Measurements from ENCODE around the gene ADCY9. TPM values are rescaled to one million over a fixed set of nuclear protein-coding genes. Genes with fewer than 3 reads are reported as not detected.

Gene ADCY9
- total RNA-seq, 1 experiment from 2014 or later = 9.8 TPM

DNA sequence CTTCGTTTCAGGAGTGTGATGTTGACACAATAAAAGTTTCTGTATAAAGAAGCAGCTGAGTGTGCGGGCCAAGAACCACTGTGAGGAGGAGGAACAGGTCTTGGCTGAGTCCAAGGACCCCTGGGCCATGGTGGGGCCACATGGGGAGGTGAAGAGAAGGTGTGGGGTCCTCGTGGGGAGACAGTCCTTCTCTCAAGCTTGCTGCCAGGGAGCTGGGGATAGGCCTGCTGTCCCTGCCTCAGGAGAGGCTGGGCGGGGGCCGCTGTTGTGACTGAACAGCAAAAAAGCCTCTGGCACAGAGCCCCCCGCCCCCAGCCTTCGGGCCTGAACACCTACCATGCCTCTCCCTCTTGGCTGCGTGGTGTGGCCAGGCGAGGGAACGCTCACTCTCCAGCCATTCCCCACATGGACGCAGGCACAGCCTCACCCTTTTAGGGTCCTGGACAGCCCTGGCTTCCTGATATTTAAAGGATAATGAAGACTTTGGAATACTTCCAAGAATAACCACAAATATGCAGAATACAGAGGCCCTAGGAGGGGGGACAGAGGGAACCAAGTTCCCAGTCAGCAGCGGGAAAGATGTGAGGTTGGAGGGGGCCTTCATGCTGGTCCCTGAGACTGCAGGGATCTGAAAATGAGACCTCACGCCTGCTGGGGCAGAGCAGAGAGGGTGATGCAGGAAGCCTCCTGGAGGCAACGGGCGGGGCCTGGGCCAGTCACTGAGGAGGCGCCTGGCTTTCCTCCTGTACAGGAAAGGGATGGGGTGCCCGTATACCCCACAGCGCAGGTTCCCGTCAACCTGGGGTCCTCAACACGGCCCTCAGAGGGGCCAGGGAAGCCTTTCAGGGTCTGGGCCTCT, 135.8 kb downstream of the ADCY9 start:
- Histone ChIP-seq H3K4me2 (ENCODE audit: low read length) (peak overlapping the region; percentile 41), H3K27me3 (ENCODE audit: insufficient read depth, low read length) (no peaks in the 10 kb centered on the region), H2AFZ (ENCODE audit: low read depth, low read length, poor library complexity, severe bottlenecking) (no peak overlapping the region), H3K27ac (ENCODE audit: low read depth, low read length) (no peak overlapping the region; the same call in 1 of the 2 replicates), H3K9me3 (ENCODE audit: control insufficient read depth in 1 of 2, insufficient read depth in 1 of 2, low read depth in 1 of 2, low read length in 2 of 2) (no peaks in the 10 kb centered on the region), H3K36me3 (ENCODE audit: control insufficient read depth in 1 of 2, insufficient read depth in 2 of 2, low read length in 2 of 2) (no peaks in the 10 kb centered on the region), H3K9ac (ENCODE audit: low read length) (no peak overlapping the region), H3K4me1 (ENCODE audit: control insufficient read depth in 1 of 2, insufficient read depth in 2 of 2, low read length in 2 of 2) (peaks cover 10 to 16% of the 10 kb centered on the region in 2 experiments), H3K79me2 (ENCODE audit: insufficient read depth, low read length) (no peaks in the 10 kb centered on the region), H3K4me3 (replicated peaks in 1 of 2; ENCODE audit: low read depth in 1 of 2, low read length in 2 of 2) (no peak overlapping the region), H4K20me1 (ENCODE audit: insufficient read depth) (no peaks in the 10 kb centered on the region), H3K9me2 (ENCODE audit: insufficient read depth) (no peaks in the 10 kb centered on the region)
- no peak for DNase-seq (ENCODE audit: low read depth, low spot score)
- intact Hi-C loops (cut with micrococcal nuclease) = no loop called here
- RAD21 ChIA-PET (ENCODE audit: low non-redundant PET in 1 of 2, low total read pairs in 2 of 2, uncharacterized antibody in 2 of 2, unreplicated experiment in 2 of 2) = interaction anchor here in 1 of 2 experiments (0.7 kb wide), 1 partner anchor 350 kb away, joined by 3 read pairs; no protein-coding TSS in a partner anchor
- ATAC-seq = peak; percentile 23
- BruUV-seq (replicated peaks) = no TSS peak
- CTCF ChIA-PET = no interaction called here
- POLR2A ChIA-PET = no interaction called here
- TF ChIP-seq EZH2phosphoT487 (IDR thresholded peaks at IDR 0.05; ENCODE audit: borderline replicate concordance) (no peak), POLR2AphosphoS5 (IDR thresholded peaks at IDR 0.05; ENCODE audit: low read depth, low read length) (no peak), EZH2 (IDR thresholded peaks at IDR 0.05) (no peak), ZNF274 (IDR thresholded peaks at IDR 0.05; ENCODE audit: low read depth, low read length) (no peak), ZFX (IDR thresholded peaks at IDR 0.05) (no peak), TCF7L2 (IDR thresholded peaks at IDR 0.05; ENCODE audit: borderline replicate concordance, extremely low read depth, insufficient read depth, insufficient read length) (no peak), SP1 (IDR thresholded peaks at IDR 0.05; ENCODE audit: low read depth) (no peak)
- TF ChIP-seq, protein P1, sequence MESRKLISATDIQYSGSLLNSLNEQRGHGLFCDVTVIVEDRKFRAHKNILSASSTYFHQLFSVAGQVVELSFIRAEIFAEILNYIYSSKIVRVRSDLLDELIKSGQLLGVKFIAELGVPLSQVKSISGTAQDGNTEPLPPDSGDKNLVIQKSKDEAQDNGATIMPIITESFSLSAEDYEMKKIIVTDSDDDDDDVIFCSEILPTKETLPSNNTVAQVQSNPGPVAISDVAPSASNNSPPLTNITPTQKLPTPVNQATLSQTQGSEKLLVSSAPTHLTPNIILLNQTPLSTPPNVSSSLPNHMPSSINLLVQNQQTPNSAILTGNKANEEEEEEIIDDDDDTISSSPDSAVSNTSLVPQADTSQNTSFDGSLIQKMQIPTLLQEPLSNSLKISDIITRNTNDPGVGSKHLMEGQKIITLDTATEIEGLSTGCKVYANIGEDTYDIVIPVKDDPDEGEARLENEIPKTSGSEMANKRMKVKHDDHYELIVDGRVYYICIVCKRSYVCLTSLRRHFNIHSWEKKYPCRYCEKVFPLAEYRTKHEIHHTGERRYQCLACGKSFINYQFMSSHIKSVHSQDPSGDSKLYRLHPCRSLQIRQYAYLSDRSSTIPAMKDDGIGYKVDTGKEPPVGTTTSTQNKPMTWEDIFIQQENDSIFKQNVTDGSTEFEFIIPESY (IDR thresholded peaks at IDR 0.05; ENCODE audit: extremely low read depth, insufficient replicate concordance, low read length) = no peak
- TF ChIP-seq, protein P2, sequence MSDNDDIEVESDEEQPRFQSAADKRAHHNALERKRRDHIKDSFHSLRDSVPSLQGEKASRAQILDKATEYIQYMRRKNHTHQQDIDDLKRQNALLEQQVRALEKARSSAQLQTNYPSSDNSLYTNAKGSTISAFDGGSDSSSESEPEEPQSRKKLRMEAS (IDR thresholded peaks at IDR 0.05) = no peak
- TF ChIP-seq, protein P3, sequence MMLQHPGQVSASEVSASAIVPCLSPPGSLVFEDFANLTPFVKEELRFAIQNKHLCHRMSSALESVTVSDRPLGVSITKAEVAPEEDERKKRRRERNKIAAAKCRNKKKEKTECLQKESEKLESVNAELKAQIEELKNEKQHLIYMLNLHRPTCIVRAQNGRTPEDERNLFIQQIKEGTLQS (IDR thresholded peaks at IDR 0.05) = no peak
- TF ChIP-seq, protein P4, sequence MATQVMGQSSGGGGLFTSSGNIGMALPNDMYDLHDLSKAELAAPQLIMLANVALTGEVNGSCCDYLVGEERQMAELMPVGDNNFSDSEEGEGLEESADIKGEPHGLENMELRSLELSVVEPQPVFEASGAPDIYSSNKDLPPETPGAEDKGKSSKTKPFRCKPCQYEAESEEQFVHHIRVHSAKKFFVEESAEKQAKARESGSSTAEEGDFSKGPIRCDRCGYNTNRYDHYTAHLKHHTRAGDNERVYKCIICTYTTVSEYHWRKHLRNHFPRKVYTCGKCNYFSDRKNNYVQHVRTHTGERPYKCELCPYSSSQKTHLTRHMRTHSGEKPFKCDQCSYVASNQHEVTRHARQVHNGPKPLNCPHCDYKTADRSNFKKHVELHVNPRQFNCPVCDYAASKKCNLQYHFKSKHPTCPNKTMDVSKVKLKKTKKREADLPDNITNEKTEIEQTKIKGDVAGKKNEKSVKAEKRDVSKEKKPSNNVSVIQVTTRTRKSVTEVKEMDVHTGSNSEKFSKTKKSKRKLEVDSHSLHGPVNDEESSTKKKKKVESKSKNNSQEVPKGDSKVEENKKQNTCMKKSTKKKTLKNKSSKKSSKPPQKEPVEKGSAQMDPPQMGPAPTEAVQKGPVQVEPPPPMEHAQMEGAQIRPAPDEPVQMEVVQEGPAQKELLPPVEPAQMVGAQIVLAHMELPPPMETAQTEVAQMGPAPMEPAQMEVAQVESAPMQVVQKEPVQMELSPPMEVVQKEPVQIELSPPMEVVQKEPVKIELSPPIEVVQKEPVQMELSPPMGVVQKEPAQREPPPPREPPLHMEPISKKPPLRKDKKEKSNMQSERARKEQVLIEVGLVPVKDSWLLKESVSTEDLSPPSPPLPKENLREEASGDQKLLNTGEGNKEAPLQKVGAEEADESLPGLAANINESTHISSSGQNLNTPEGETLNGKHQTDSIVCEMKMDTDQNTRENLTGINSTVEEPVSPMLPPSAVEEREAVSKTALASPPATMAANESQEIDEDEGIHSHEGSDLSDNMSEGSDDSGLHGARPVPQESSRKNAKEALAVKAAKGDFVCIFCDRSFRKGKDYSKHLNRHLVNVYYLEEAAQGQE (IDR thresholded peaks at IDR 0.05; ENCODE audit: low read depth) = no peak

Data from HCT116 (cell line).